ENCODE data around the gene SLC5A10.

SLC5A10 gene

GRCh38 chr17:18966831-18967624 is 15.1 kb downstream of the SLC5A10 start:
- no peak for DNase-seq

GRCh38 chr17:18967916-18968315 is 16.0 kb downstream of the SLC5A10 start:
- no peak for DNase-seq

GRCh38 chr17:18968345-18968744 is 16.4 kb downstream of the SLC5A10 start:
- no peak for DNase-seq

- no peak for DNase-seq
Observed at GRCh38 chr17:18968945-18969887, 17.3 kb downstream of the SLC5A10 start.

GRCh38 chr17:18970582-18971480 is 18.9 kb downstream of the SLC5A10 start:
- no peak for DNase-seq

GRCh38 chr17:18971801-18972200 is 19.8 kb downstream of the SLC5A10 start:
- DNase-seq: no peak

- DNase-seq: no peak
Observed at GRCh38 chr17:18974407-18975149, 22.6 kb downstream of the SLC5A10 start.

- DNase-seq: no peak
Observed at GRCh38 chr17:18975597-18975996, 23.6 kb downstream of the SLC5A10 start.

- DNase-seq: no peak
Observed at GRCh38 chr17:18976201-18976600, 24.2 kb downstream of the SLC5A10 start.

- DNase-seq: no peak
Observed at GRCh38 chr17:18977021-18977420, 25.1 kb downstream of the SLC5A10 start.

- DNase-seq: no peak
Observed at GRCh38 chr17:18977646-18978045, 25.7 kb downstream of the SLC5A10 start.

- no peak for DNase-seq
Observed at GRCh38 chr17:18978050-18978449, 26.1 kb downstream of the SLC5A10 start.

GRCh38 chr17:18978655-18979054 is 26.7 kb downstream of the SLC5A10 start:
- DNase-seq: no peak

- no peak for DNase-seq
Observed at GRCh38 chr17:18980682-18981334, 28.8 kb downstream of the SLC5A10 start.

GRCh38 chr17:18981335-18981641 is 29.3 kb downstream of the SLC5A10 start:
- DNase-seq: no peak

GRCh38 chr17:18981642-18982424 is 29.9 kb downstream of the SLC5A10 start:
- DNase-seq: no peak

GRCh38 chr17:18984273-18985114 is 32.5 kb downstream of the SLC5A10 start:
- no peak for DNase-seq

GRCh38 chr17:18985475-18985874 is 33.5 kb downstream of the SLC5A10 start:
- no peak for DNase-seq

GRCh38 chr17:18986541-18987229 is 34.7 kb downstream of the SLC5A10 start:
- DNase-seq: no peak

Measured in CD4-positive, alpha-beta T cell treated with Interleukin-6 for 4 hours (primary cell).